ENCODE data around the gene PPP2R2D. TPM values are rescaled to one million over a fixed set of nuclear protein-coding genes. Genes with fewer than 3 reads are reported as not detected.

The PPP2R2D gene
- total RNA-seq, 1 donor = 24.2 TPM

DNA sequence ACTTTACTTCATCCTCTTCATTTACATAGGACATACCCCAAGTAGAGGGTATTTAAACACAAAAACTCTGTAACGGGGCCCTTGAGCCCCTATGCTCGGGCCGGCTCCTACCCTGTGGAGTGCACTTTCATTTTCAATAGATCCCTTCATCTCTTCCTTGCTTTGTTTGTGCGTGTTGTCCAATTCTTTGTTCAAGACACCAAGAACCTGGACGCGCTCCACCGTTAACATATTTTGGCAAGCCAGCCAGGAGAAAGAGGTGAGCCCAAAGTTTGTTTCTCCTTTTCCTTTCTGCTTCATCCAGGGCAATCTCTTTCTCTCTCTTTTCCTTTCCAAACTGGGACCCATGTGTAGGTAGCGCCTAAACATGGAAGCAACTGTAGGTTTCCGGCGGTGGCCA lies 106.9 kb downstream of the PPP2R2D start:
- TF ChIP-seq, protein P1, sequence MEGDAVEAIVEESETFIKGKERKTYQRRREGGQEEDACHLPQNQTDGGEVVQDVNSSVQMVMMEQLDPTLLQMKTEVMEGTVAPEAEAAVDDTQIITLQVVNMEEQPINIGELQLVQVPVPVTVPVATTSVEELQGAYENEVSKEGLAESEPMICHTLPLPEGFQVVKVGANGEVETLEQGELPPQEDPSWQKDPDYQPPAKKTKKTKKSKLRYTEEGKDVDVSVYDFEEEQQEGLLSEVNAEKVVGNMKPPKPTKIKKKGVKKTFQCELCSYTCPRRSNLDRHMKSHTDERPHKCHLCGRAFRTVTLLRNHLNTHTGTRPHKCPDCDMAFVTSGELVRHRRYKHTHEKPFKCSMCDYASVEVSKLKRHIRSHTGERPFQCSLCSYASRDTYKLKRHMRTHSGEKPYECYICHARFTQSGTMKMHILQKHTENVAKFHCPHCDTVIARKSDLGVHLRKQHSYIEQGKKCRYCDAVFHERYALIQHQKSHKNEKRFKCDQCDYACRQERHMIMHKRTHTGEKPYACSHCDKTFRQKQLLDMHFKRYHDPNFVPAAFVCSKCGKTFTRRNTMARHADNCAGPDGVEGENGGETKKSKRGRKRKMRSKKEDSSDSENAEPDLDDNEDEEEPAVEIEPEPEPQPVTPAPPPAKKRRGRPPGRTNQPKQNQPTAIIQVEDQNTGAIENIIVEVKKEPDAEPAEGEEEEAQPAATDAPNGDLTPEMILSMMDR (IDR thresholded peaks at IDR 0.05; ENCODE audit: insufficient read depth, low read length) = no peak
- no peak for DNase-seq (ENCODE audit: low read depth)
- H3K4me3 ChIP-seq (ENCODE audit: low read depth, low read length) = no peak overlapping the region

Other genes starting within 250 kb of the PPP2R2D start
- 65.1 and 81.4 TPM in 2 replicates for gene BNIP3, start 80.9 kb downstream of the PPP2R2D start, total RNA-seq (ENCODE audit: low replicate concordance)
- gene JAKMIP3, start 164.9 kb downstream of the PPP2R2D start, total RNA-seq (ENCODE audit: low replicate concordance) = 0.09 and 1.1 TPM in 2 replicates

Data from fibroblast of the aortic adventitia (primary cell).